Loucy (cell line): ENCODE data around the gene TENM4.

Experiments
- CTCF ChIP-seq: fragments of 200-600 bp; sonication (generic); conservative IDR thresholded peaks from 2 replicates; pipeline ENCODE4 v1.5.1; 2014; ENCODE audit warnings: mild to moderate bottlenecking, antibody characterized with exemption, low read length
- EZH2phosphoT487 ChIP-seq: fragments of 200-600 bp; IDR thresholded peaks from 2 replicates; pipeline ENCODE4 v1.6.1; 2018; ENCODE audit warnings: antibody characterized with exemption, mild to moderate bottlenecking, moderate library complexity, borderline replicate concordance

GRCh38 chr11:78926633-78927338 lies 514.0 kb downstream of the TENM4 start:
- TF ChIP-seq CTCF, result no peak
- TF ChIP-seq EZH2phosphoT487, result no peak
